SK-N-SH (cell line): ENCODE results near the gene AGBL3.

Source experiments
- CTCF ChIP-seq: fragments of 200-600 bp; sonication (generic); IDR thresholded peaks from 2 replicates; pipeline ENCODE4 v1.6.1; 2017; ENCODE audit warnings: antibody characterized with exemption, mild to moderate bottlenecking, moderate library complexity
- EP300 ChIP-seq, 2 experiments: IDR thresholded peaks; 2 replicates each; pipeline versions ENCODE4 v1.4.0 to v1.6.1; 2012; ENCODE audit warnings: borderline replicate concordance in 1 of 2, low read depth in 1 of 2, low read length in 1 of 2
- NFIC ChIP-seq: IDR thresholded peaks from 2 replicates; pipeline ENCODE4 v1.4.0; 2012; ENCODE audit warnings: borderline replicate concordance
- PBX3 ChIP-seq: IDR thresholded peaks from 2 replicates; pipeline ENCODE4; 2012
- POLR2AphosphoS5 ChIP-seq: IDR thresholded peaks from 2 replicates; pipeline ENCODE4 v1.6.1; 2012; ENCODE audit warnings: low read depth, low read length
- USF2 ChIP-seq: fragments of 150-350 bp; IDR thresholded peaks from 2 replicates; pipeline ENCODE4 v1.6.1; 2017; ENCODE audit warnings: antibody characterized with exemption, low read length, low read depth, borderline replicate concordance

GRCh38 chr7:135184254-135184841, 198.0 kb downstream of the AGBL3 start:
- no peak for TF ChIP-seq NFIC
- TF ChIP-seq CTCF: no peak
- TF ChIP-seq PBX3: no peak
- no peak for TF ChIP-seq EP300 (IDR thresholded peaks at IDR 0.05; ENCODE audit: borderline replicate concordance in 1 of 2, low read depth in 1 of 2, low read length in 1 of 2)
- TF ChIP-seq USF2: no peak
- no peak for TF ChIP-seq POLR2AphosphoS5
